H1 (cell line): ENCODE results near the gene CNOT3. TPM values are rescaled to one million over a fixed set of nuclear protein-coding genes. Genes with fewer than 3 reads are reported as not detected.
A peak's percentile ranks its signal among the peaks of the same experiment; 100 is the strongest.

Experiments
- CTCF ChIA-PET: fragments of 300-600 bp; sonication (Branson Sonifier 250); formaldehyde crosslinking; loops from one replicate; lab custom pipeline; 2021; ENCODE audit not compliant: partially characterized antibody; lab: Charles Lee
- POLR2A ChIA-PET: fragments of 300-600 bp; sonication (Branson Sonifier 250); formaldehyde crosslinking; loops from one replicate; lab custom pipeline; 2021; ENCODE audit warnings: inconsistent platforms; ENCODE audit not compliant: partially characterized antibody; lab: Charles Lee
- DNase-seq, 2 experiments: peaks; one replicate each; pipeline versions ENCODE4 v3.0.0 to v3.0.0-alpha.2; 2010 to 2022; ENCODE audit warnings: low spot score in 2 of 2, low read depth in 1 of 2, mixed read lengths in 1 of 2
- FAIRE-seq: peaks from 2 replicates; lab custom pipeline; 2011; peaks lifted over from hg19 to GRCh38; lab: Jason Lieb, UNC
- H2AFZ ChIP-seq: 2 replicates; pipeline ENCODE4 v1.8.1; 2012; ENCODE audit warnings: low read length, inconsistent platforms
- H2AK5ac ChIP-seq: 2 replicates; pipeline ENCODE4 v1.6.1; 2013; ENCODE audit warnings: low read depth, low read length
- H2BK120ac ChIP-seq: replicated peaks from 2 replicates; pipeline ENCODE3; 2013; ENCODE audit warnings: low read depth, low read length, inconsistent platforms
- H2BK12ac ChIP-seq: 2 replicates; pipeline ENCODE4 v1.6.1; 2013; ENCODE audit warnings: low read depth, low read length
- H2BK15ac ChIP-seq: 2 replicates; pipeline ENCODE4 v1.6.1; 2013; ENCODE audit warnings: low read length
- H2BK20ac ChIP-seq: 2 replicates; pipeline ENCODE4 v1.6.1; 2013; ENCODE audit warnings: low read length
- H2BK5ac ChIP-seq: 2 replicates; pipeline ENCODE4 v1.6.1; 2013; ENCODE audit warnings: low read depth, low read length
- H3K14ac ChIP-seq: 2 replicates; pipeline ENCODE4 v1.6.1; 2013; ENCODE audit warnings: inconsistent platforms; ENCODE audit not compliant: insufficient read length
- H3K18ac ChIP-seq: 2 replicates; pipeline ENCODE4 v1.6.1; 2013; ENCODE audit warnings: low read length; ENCODE audit errors: extremely low read depth
- H3K23ac ChIP-seq: 2 replicates; pipeline ENCODE4 v1.6.1; 2013; ENCODE audit warnings: inconsistent platforms; ENCODE audit not compliant: insufficient read length
- H3K23me2 ChIP-seq: 2 replicates; pipeline ENCODE4 v1.6.1; 2013; ENCODE audit warnings: low read depth, low read length
- H3K27ac ChIP-seq: 2 replicates; pipeline ENCODE4 v1.6.1; 2011; ENCODE audit warnings: low read depth, low read length, inconsistent platforms
- H3K27me3 ChIP-seq, 4 experiments: replicated peaks in 1 of 4; 1 replicate in 1 of 4; 2 replicates in 3 of 4; pipeline versions ENCODE4 v1.6.1 to v1.8.1; 2011 to 2013; ENCODE audit warnings: low read length in 3 of 4, mild to moderate bottlenecking in 3 of 4, inconsistent platforms in 2 of 4, mixed read lengths in 2 of 4, moderate library complexity in 1 of 4; ENCODE audit not compliant: control insufficient read depth in 3 of 4, insufficient read depth in 3 of 4; ENCODE audit errors: extremely low read depth in 1 of 4
- H3K36me3 ChIP-seq, 4 experiments: 2 replicates each; pipeline versions ENCODE4 v1.6.1 to v1.8.1; 2011 to 2013; ENCODE audit warnings: mild to moderate bottlenecking in 4 of 4, low read length in 3 of 4, moderate library complexity in 2 of 4, control low read depth in 1 of 4, inconsistent platforms in 1 of 4; ENCODE audit not compliant: insufficient read depth in 4 of 4, control insufficient read depth in 2 of 4
- H3K4ac ChIP-seq: replicated peaks from 2 replicates; pipeline ENCODE3; 2013; ENCODE audit warnings: low read length, low read depth, mixed read lengths, inconsistent platforms; ENCODE audit not compliant: insufficient read length
- H3K4me1 ChIP-seq, 4 experiments: replicated peaks in 1 of 4; 1 replicate in 1 of 4; 2 replicates in 3 of 4; pipeline versions ENCODE4 v1.6.1 to v1.8.1; 2011 to 2013; ENCODE audit warnings: low read length in 3 of 4, inconsistent platforms in 2 of 4, mixed read lengths in 1 of 4; ENCODE audit not compliant: insufficient read depth in 4 of 4, control insufficient read depth in 3 of 4
- H3K4me2 ChIP-seq, 2 experiments: 2 replicates each; pipeline versions ENCODE4 v1.6.1 to v1.8.1; 2011 to 2013; ENCODE audit warnings: low read depth in 2 of 2, low read length in 2 of 2, control low read depth in 1 of 2, inconsistent platforms in 1 of 2, mild to moderate bottlenecking in 1 of 2; ENCODE audit not compliant: insufficient read depth in 1 of 2
- H3K4me3 ChIP-seq, 4 experiments: fragments of 200-600, 300-600 bp in 1 of 4; sonication (generic), shearing (Covaris generic), sonication (Bioruptor Twin) in 1 of 4; 2 replicates each; pipeline versions ENCODE4 v1.5.1 to v1.8.1; 2011 to 2016; ENCODE audit warnings: low read length in 4 of 4, low read depth in 3 of 4, control low read depth in 2 of 4, inconsistent platforms in 2 of 4, mild to moderate bottlenecking in 2 of 4, mixed read lengths in 1 of 4, moderate library complexity in 1 of 4; ENCODE audit not compliant: insufficient read depth in 2 of 4; ENCODE audit errors: extremely low read depth in 1 of 4
- H3K56ac ChIP-seq: replicated peaks from 2 replicates; pipeline ENCODE3; 2013; ENCODE audit warnings: low read depth, mild to moderate bottlenecking, mixed read lengths, low read length, inconsistent platforms; ENCODE audit not compliant: insufficient read length
- H3K79me1 ChIP-seq: 2 replicates; pipeline ENCODE4 v1.6.1; 2013; ENCODE audit warnings: low read depth, low read length, control low read depth
- H3K79me2 ChIP-seq, 2 experiments: 2 replicates each; pipeline versions ENCODE4 v1.6.1 to v1.8.1; 2012 to 2013; ENCODE audit warnings: low read length in 2 of 2, mild to moderate bottlenecking in 2 of 2, inconsistent platforms in 1 of 2; ENCODE audit not compliant: insufficient read depth in 2 of 2, control insufficient read depth in 1 of 2
- H3K9ac ChIP-seq, 4 experiments: replicated peaks in 1 of 4; 1 replicate in 1 of 4; 2 replicates in 3 of 4; pipeline versions ENCODE4 v1.6.1 to v1.8.1; 2011 to 2013; ENCODE audit warnings: low read depth in 3 of 4, low read length in 3 of 4, control low read depth in 2 of 4, mild to moderate bottlenecking in 2 of 4, moderate library complexity in 2 of 4, inconsistent platforms in 1 of 4; ENCODE audit errors: extremely low read depth in 1 of 4
- H3K9me3 ChIP-seq, 2 experiments: 2 replicates each; pipeline versions ENCODE4 v1.6.1 to v1.8.1; 2012 to 2013; ENCODE audit warnings: mild to moderate bottlenecking in 2 of 2, moderate library complexity in 2 of 2, control low read depth in 1 of 2, inconsistent platforms in 1 of 2, low read depth in 1 of 2, low read length in 1 of 2, mixed read lengths in 1 of 2; ENCODE audit not compliant: insufficient read depth in 2 of 2
- H4K20me1 ChIP-seq, 2 experiments: replicated peaks in 1 of 2; 2 replicates each; pipeline versions ENCODE3 to v1.8.1; 2011 to 2013; ENCODE audit warnings: inconsistent platforms in 2 of 2, low read length in 2 of 2, mild to moderate bottlenecking in 1 of 2; ENCODE audit not compliant: insufficient read depth in 2 of 2, control insufficient read depth in 1 of 2
- H4K5ac ChIP-seq: 2 replicates; pipeline ENCODE4 v1.6.1; 2013; ENCODE audit warnings: low read length, low read depth, mixed read lengths, inconsistent platforms; ENCODE audit not compliant: insufficient read length
- H4K8ac ChIP-seq: 2 replicates; pipeline ENCODE4 v1.8.0; 2013; ENCODE audit warnings: mild to moderate bottlenecking, moderate library complexity, low read length, inconsistent platforms; ENCODE audit not compliant: insufficient read depth; ENCODE audit errors: extremely low read depth
- H4K91ac ChIP-seq: replicated peaks from 2 replicates; pipeline ENCODE3; 2013; ENCODE audit warnings: low read length, mixed read lengths, inconsistent platforms; ENCODE audit not compliant: insufficient read length
- TAF7 ChIP-seq: optimal IDR thresholded peaks from 2 replicates; pipeline ENCODE3; 2011; ENCODE audit warnings: low read depth, mild to moderate bottlenecking, inconsistent platforms, low read length, moderate library complexity, borderline replicate concordance
- WGBS, 2 experiments: shearing (Covaris generic) in 1 of 2; methylation state at CpG; one replicate each; pipeline versions ENCODE4 v1.1.6 to v1.1.7; 2013 to 2015; ENCODE audit warnings: low lambda C conversion rate in 2 of 2, mixed read lengths in 2 of 2, inconsistent platforms in 1 of 2, low coverage in 1 of 2, missing lambda C conversion rate in 1 of 2; ENCODE audit not compliant: insufficient replicate concordance in 2 of 2, insufficient coverage in 1 of 2, insufficient read length in 1 of 2; ENCODE audit errors: extremely low coverage in 1 of 2, missing lambda C conversion rate in 1 of 2; 5-methylcytosine and 5-hydroxymethylcytosine counted together
- polyA plus RNA-seq, 7 experiments: library from polyadenylated mRNA; depleted of rRNA in 3 of 7; stranded (reverse) in 5 of 7; unstranded in 2 of 7; fragments of >200 nt in 5 of 7; fragments of 200-250 nt in 2 of 7; gene quantifications; 1 replicate in 5 of 7; 2 replicates in 1 of 7; 4 replicates in 1 of 7; pipeline versions ENCODE4 v1.2.1 to v1.2.3, GENCODE V29; 2011 to 2013; ENCODE audit warnings: missing spikeins in 2 of 7, mixed read lengths in 2 of 7
- total RNA-seq: library from RNA; stranded (reverse); fragmentation: NEBNext Ultra II Directional; extraction: Animal tissue kit (Norgen Biotek cat#: 25700); gene quantifications from 2 replicates; pipeline ENCODE4 v1.2.1, GENCODE V29; 2021

The CNOT3 gene
- total and polyA plus RNA-seq, 2 of the 8 experiments (the other 6 are each of a cell fraction or from before 2014, with no cell fraction given), result 21.2 to 86.4 TPM

- peak within 1 kb of the TSS; percentile 82; the same call in 1 of the 2 replicates for H3K27ac ChIP-seq
- H2BK120ac ChIP-seq, result peak within 1 kb of the TSS; percentile 36
- ChIA-PET CTCF (no interaction called here), POLR2A (interaction anchor here (0.8 to 9.2 kb wide), 5 partner anchors 9 to 158 kb away, joined by 3 to 116 read pairs (median 5); partner anchors contain the start of genes PRPF31 and TFPT)
- H3K27me3 ChIP-seq, result no peaks in the 10 kb centered on the region
- H3K9ac ChIP-seq, result peak within 1 kb of the TSS; percentile 65 to 87 (median 79)
- peaks cover 6 to 23% (median 17%) of the 10 kb centered on the region in 4 experiments; a peak in 5 of 8 replicates for H3K36me3 ChIP-seq
- peak within 1 kb of the TSS; percentile 89 for H4K5ac ChIP-seq
- peak within 1 kb of the TSS; percentile 10; the same call in 1 of the 2 replicates for H2AK5ac ChIP-seq
- peak within 1 kb of the TSS; percentile 78 for H3K4ac ChIP-seq
- no peaks in the 10 kb centered on the region for H3K9me3 ChIP-seq
- peaks cover 5% of the 10 kb centered on the region for H3K23me2 ChIP-seq
- H4K91ac ChIP-seq, result peak within 1 kb of the TSS; percentile 90
- H3K56ac ChIP-seq, result peak within 1 kb of the TSS; percentile 87
- H3K18ac ChIP-seq, result peak within 1 kb of the TSS; percentile 75; the same call in 1 of the 2 replicates
- H2BK5ac ChIP-seq, result peak within 1 kb of the TSS; percentile 67
- 6% methylated on average over 54 of the region's 54 CpGs; no CpG with 5 or more reads in 1 of the 2 experiments for WGBS, 2 experiments
- H2AFZ ChIP-seq, result 0 out of 2 replicates have a peak within 1 kb of the TSS, but pooled peaks have one; percentile 5
- 0 out of 7 replicates have a peak, but pooled peaks cover 0 to 2% (median 0%) of the 10 kb centered on the region in 4 experiments for H3K4me1 ChIP-seq
- no peaks in the 10 kb centered on the region; the same call in 1 of the 2 replicates for H3K79me1 ChIP-seq
- H4K20me1 ChIP-seq, result peaks cover 0 to 7% of the 10 kb centered on the region in 2 experiments
- no peak within 1 kb of the TSS for H3K14ac ChIP-seq
- no peak within 1 kb of the TSS for H3K23ac ChIP-seq
- FAIRE-seq (peak; percentile 97), DNase-seq (peak; percentile 95 to 96)
- no peak within 1 kb of the TSS for H2BK12ac ChIP-seq
- H3K4me3 ChIP-seq, result peak within 1 kb of the TSS; percentile 78 to 96 (median 90)
- no peak within 1 kb of the TSS for H2BK20ac ChIP-seq
- peaks cover 0 to 13% of the 10 kb centered on the region in 2 experiments; a peak in 2 of 4 replicates for H3K79me2 ChIP-seq
- H4K8ac ChIP-seq, result peak within 1 kb of the TSS; percentile 77
- H3K4me2 ChIP-seq, result peak within 1 kb of the TSS; percentile 76 to 84
- peak within 1 kb of the TSS; percentile 92 for H2BK15ac ChIP-seq
- no peak for TF ChIP-seq TAF7
These were observed 35.0 kb upstream of the CNOT3 start, which contains the start of gene NDUFA3 for GRCh38 chr19:54102421-54103169. Gene NDUFA3, plus strand, starts transcription at chr19:54102855. Its CDS starts 24 bp downstream, at chr19:54102879.
